ENCODE results near the gene RHOF. TPM values are rescaled to one million over a fixed set of nuclear protein-coding genes. Genes with fewer than 3 reads are reported as not detected.

The RHOF gene
- total and polyA plus RNA-seq, 2 donors (not counting 1 experiment from before 2014, with no cell fraction given): 2.3 to 6.8 TPM

GRCh38 chr12:121741743-121742142 lies 51.7 kb downstream of the RHOF start:
- H3K36me3 ChIP-seq (ENCODE audit: control insufficient read depth, insufficient read depth, low read length): peaks cover 4% of the 10 kb centered on the region
- no peaks in the 10 kb centered on the region for H3K27me3 ChIP-seq (ENCODE audit: control insufficient read depth, insufficient read depth, low read length)
- no peak overlapping the region for H3K4me3 ChIP-seq (replicated peaks in 1 of 4; ENCODE audit: control extremely low read depth in 1 of 4, insufficient read depth in 1 of 4, low read depth in 3 of 4, low read length in 4 of 4)
- H3K9ac ChIP-seq (ENCODE audit: insufficient read depth, low read length): no peak overlapping the region
- H4K20me1 ChIP-seq (ENCODE audit: control insufficient read depth, extremely low read depth, insufficient read depth, low read length): no peaks in the 10 kb centered on the region
- no peak overlapping the region for H3K27ac ChIP-seq (ENCODE audit: insufficient read depth, low read length)
- no peak for DNase-seq (ENCODE audit: low read depth in 2 of 2)
- H3K9me3 ChIP-seq (ENCODE audit: control insufficient read depth, insufficient read depth, low read depth, low read length): no peaks in the 10 kb centered on the region
- no peak for TF ChIP-seq EZH2 (IDR thresholded peaks at IDR 0.05; ENCODE audit: low read length, missing control alignments)
- no peak for TF ChIP-seq CTCF (conservative IDR thresholded peaks at IDR 0.05 in 1 of 2, IDR thresholded peaks at IDR 0.05 in 1 of 2; ENCODE audit: low read depth in 1 of 2, low read length in 2 of 2)
- H3K4me2 ChIP-seq (ENCODE audit: extremely low read depth, insufficient read depth, low read length): no peak overlapping the region
- no peak overlapping the region for H2AFZ ChIP-seq (ENCODE audit: low read length)
- H3K4me1 ChIP-seq (ENCODE audit: control insufficient read depth, extremely low read depth, insufficient read depth, low read length): no peaks in the 10 kb centered on the region
- H3K79me2 ChIP-seq (ENCODE audit: control insufficient read depth, insufficient read depth, low read length): no peaks in the 10 kb centered on the region

- Histone ChIP-seq H3K36me3 (ENCODE audit: control insufficient read depth, insufficient read depth, low read length) (peaks cover 4% of the 10 kb centered on the region), H3K4me2 (ENCODE audit: extremely low read depth, insufficient read depth, low read length) (no peak overlapping the region), H2AFZ (ENCODE audit: low read length) (no peak overlapping the region), H3K27ac (ENCODE audit: insufficient read depth, low read length) (no peak overlapping the region), H3K4me1 (ENCODE audit: control insufficient read depth, extremely low read depth, insufficient read depth, low read length) (no peaks in the 10 kb centered on the region), H3K27me3 (ENCODE audit: control insufficient read depth, insufficient read depth, low read length) (no peaks in the 10 kb centered on the region), H3K79me2 (ENCODE audit: control insufficient read depth, insufficient read depth, low read length) (no peaks in the 10 kb centered on the region), H3K4me3 (replicated peaks in 1 of 4; ENCODE audit: control extremely low read depth in 1 of 4, insufficient read depth in 1 of 4, low read depth in 3 of 4, low read length in 4 of 4) (no peak overlapping the region), H3K9me3 (ENCODE audit: control insufficient read depth, insufficient read depth, low read depth, low read length) (no peaks in the 10 kb centered on the region), H4K20me1 (ENCODE audit: control insufficient read depth, extremely low read depth, insufficient read depth, low read length) (no peaks in the 10 kb centered on the region), H3K9ac (ENCODE audit: insufficient read depth, low read length) (no peak overlapping the region)
- DNase-seq (ENCODE audit: low read depth in 2 of 2): no peak
- TF ChIP-seq EZH2 (IDR thresholded peaks at IDR 0.05; ENCODE audit: low read length, missing control alignments) (no peak), CTCF (conservative IDR thresholded peaks at IDR 0.05 in 1 of 2, IDR thresholded peaks at IDR 0.05 in 1 of 2; ENCODE audit: low read depth in 1 of 2, low read length in 2 of 2) (no peak)
Observed at GRCh38 chr12:121740847-121741246, 52.6 kb downstream of the RHOF start.

GRCh38 chr12:121738340-121738858 lies 55.1 kb downstream of the RHOF start:
- Histone ChIP-seq H3K79me2 (ENCODE audit: control insufficient read depth, insufficient read depth, low read length) (no peaks in the 10 kb centered on the region), H3K4me2 (ENCODE audit: extremely low read depth, insufficient read depth, low read length) (no peak overlapping the region), H3K4me1 (ENCODE audit: control insufficient read depth, extremely low read depth, insufficient read depth, low read length) (no peaks in the 10 kb centered on the region), H3K27ac (ENCODE audit: insufficient read depth, low read length) (no peak overlapping the region), H4K20me1 (ENCODE audit: control insufficient read depth, extremely low read depth, insufficient read depth, low read length) (no peaks in the 10 kb centered on the region), H3K4me3 (replicated peaks in 1 of 4; ENCODE audit: control extremely low read depth in 1 of 4, insufficient read depth in 1 of 4, low read depth in 3 of 4, low read length in 4 of 4) (no peak overlapping the region), H3K27me3 (ENCODE audit: control insufficient read depth, insufficient read depth, low read length) (no peaks in the 10 kb centered on the region), H3K9ac (ENCODE audit: insufficient read depth, low read length) (no peak overlapping the region), H3K36me3 (ENCODE audit: control insufficient read depth, insufficient read depth, low read length) (no peaks in the 10 kb centered on the region), H3K9me3 (ENCODE audit: control insufficient read depth, insufficient read depth, low read depth, low read length) (no peaks in the 10 kb centered on the region), H2AFZ (ENCODE audit: low read length) (no peak overlapping the region)
- DNase-seq (ENCODE audit: low read depth in 2 of 2): no peak
- TF ChIP-seq EZH2 (IDR thresholded peaks at IDR 0.05; ENCODE audit: low read length, missing control alignments) (no peak), CTCF (conservative IDR thresholded peaks at IDR 0.05 in 1 of 2, IDR thresholded peaks at IDR 0.05 in 1 of 2; ENCODE audit: low read depth in 1 of 2, low read length in 2 of 2) (no peak)

All from fibroblast of lung (primary cell).